Retinal pigment epithelial cell (primary cell): ENCODE data around the gene ZNF445.
"Not testable (repeated sequence)": the region's sequence is repeated elsewhere in the genome, so short reads cannot be mapped to it uniquely, and the experiment has no call there.

Experiments used
- DNase-seq: peaks from one replicate; pipeline ENCODE4 v3.0.0-alpha.2; 2010; ENCODE audit warnings: low read depth
- H3K4me3 ChIP-seq: 2 replicates; pipeline ENCODE4 v1.5.1; 2011; ENCODE audit warnings: mild to moderate bottlenecking, low read length, control low read depth, moderate library complexity
- CTCF ChIP-seq: conservative IDR thresholded peaks from 2 replicates; pipeline ENCODE4 v1.5.1; 2011; ENCODE audit warnings: low read depth, low read length, control low read depth, inconsistent platforms

Gene ZNF445

GRCh38 chr3:44511238-44511566 lies 33.7 kb upstream of the ZNF445 start:
- no peak for TF ChIP-seq CTCF
- peak overlapping the region; percentile 87 for H3K4me3 ChIP-seq
- DNase-seq = no peak

GRCh38 chr3:44510000-44510368 lies 32.5 kb upstream of the ZNF445 start:
- peak overlapping the region; percentile 87 for H3K4me3 ChIP-seq
- no peak for TF ChIP-seq CTCF
- DNase-seq = no peak

GRCh38 chr3:44509393-44509921 lies 32.0 kb upstream of the ZNF445 start:
- no peak for TF ChIP-seq CTCF
- no peak for DNase-seq
- H3K4me3 ChIP-seq = peak overlapping the region; percentile 87

- no peak for TF ChIP-seq CTCF
- DNase-seq = no peak
- H3K4me3 ChIP-seq = no peak overlapping the region
These were observed 29.5 kb upstream of the ZNF445 start for GRCh38 chr3:44506961-44507360.

- TF ChIP-seq CTCF = no peak
- no peak for DNase-seq
- no peak overlapping the region for H3K4me3 ChIP-seq
These were observed 29.1 kb upstream of the ZNF445 start for GRCh38 chr3:44506556-44506955.

GRCh38 chr3:44504566-44504965 lies 27.1 kb upstream of the ZNF445 start:
- no peak overlapping the region for H3K4me3 ChIP-seq
- no peak for TF ChIP-seq CTCF
- no peak for DNase-seq

- not testable (repeated sequence) for H3K4me3 ChIP-seq
These were observed 25.7 kb upstream of the ZNF445 start for GRCh38 chr3:44503178-44503577.

GRCh38 chr3:44501971-44502370 lies 24.5 kb upstream of the ZNF445 start:
- no peak for DNase-seq
- no peak overlapping the region for H3K4me3 ChIP-seq
- TF ChIP-seq CTCF = no peak

More at GRCh38 chr3:44503178-44503577, 25.7 kb upstream of the ZNF445 start:
- DNase-seq = not testable (repeated sequence)

GRCh38 chr3:44499899-44500168 lies 22.4 kb upstream of the ZNF445 start:
- not testable (repeated sequence) for DNase-seq, H3K4me3 ChIP-seq
